ENCODE data around the gene MYOD1.

DNA sequence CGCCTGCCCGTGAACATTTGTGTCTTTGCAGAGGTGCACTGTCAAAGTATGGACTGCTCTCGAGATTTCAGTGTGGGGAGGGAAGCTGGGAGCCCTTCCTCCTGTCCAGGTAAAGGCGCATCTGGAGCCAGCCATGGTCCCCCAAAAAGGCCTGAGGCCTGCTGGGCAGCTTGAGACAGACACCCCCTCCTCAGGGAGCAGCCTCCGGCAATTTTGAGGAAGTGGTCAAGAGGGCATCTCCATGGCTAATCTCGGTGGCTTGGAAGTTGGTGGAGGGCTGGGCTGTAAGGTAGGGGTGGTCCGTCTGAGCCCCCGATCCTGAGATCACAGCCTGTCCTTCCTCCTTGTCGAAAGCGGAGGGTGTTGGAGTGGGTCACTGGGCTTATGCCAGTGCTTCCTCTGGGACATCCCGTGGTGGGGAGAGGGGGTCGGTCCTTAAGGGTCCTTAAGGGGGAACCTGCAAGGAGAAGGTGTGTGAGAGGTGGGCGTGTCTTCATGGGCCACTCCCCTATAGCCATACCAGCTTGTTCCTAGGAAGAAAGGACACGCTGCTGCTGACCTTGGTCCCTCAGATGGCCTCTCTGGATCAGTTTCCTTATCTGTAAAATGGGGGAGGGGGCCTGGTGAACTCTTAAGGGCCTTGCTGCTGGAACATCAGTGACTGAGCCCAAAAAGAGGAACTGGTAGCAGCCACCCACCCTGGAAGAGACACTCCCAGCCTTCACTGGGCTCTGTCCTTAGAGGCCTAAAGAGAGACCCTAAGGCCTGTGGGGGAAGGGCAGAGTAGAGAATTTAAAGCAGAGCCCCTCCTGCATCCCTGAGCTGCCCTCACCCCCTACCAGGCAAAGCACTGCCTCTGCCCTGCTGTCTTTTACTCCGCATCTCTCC, 17.8 kb downstream of the MYOD1 start:
- TF ChIP-seq CTCF (IDR thresholded peaks at IDR 0.05) (no peak), POLR2A (IDR thresholded peaks at IDR 0.05) (no peak)
